Amniotic stem cell (primary cell): ENCODE data around the gene ATXN7L3B.
"Not testable (repeated sequence)": the region's sequence is repeated elsewhere in the genome, so short reads cannot be mapped to it uniquely, and the experiment has no call there.

Experiments used
- DNase-seq: peaks from one replicate; lab custom pipeline; 2025; lab: John Stamatoyannopoulos, UW

The ATXN7L3B gene, protein sequence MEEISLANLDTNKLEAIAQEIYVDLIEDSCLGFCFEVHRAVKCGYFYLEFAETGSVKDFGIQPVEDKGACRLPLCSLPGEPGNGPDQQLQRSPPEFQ

DNA sequence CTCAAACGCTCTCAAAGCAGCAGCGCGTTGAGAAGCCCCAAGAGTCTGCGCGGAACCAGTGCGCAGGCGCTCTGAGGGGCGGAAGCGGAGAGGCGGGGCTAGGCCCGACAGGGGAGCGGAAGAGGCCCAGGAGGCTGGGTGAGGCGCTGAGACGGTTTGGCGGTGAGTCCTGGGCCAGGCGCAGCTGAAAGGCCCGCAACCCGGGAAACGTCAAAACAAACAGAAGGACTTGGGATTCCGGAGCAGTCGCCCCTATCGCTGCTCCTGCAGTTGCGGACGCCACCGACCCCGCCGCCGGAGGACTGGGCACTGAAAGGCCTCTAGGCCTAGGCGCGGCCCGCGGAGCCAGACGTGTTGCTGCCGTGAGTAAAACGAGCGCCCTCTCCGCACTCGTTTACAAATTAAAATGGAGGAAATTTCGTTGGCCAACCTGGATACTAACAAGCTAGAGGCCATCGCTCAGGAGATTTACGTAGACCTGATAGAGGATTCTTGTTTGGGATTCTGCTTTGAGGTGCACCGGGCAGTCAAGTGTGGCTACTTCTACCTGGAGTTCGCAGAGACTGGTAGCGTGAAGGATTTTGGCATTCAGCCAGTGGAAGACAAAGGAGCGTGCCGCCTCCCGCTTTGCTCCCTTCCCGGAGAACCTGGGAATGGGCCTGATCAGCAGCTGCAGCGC is at the start of gene ATXN7L3B:
Gene ATXN7L3B (plus strand): TSS at position 129 of the 679 bp plus-strand sequence. CDS start 278 bp downstream, at position 407.
- DNase-seq = peak; percentile 86

DNA sequence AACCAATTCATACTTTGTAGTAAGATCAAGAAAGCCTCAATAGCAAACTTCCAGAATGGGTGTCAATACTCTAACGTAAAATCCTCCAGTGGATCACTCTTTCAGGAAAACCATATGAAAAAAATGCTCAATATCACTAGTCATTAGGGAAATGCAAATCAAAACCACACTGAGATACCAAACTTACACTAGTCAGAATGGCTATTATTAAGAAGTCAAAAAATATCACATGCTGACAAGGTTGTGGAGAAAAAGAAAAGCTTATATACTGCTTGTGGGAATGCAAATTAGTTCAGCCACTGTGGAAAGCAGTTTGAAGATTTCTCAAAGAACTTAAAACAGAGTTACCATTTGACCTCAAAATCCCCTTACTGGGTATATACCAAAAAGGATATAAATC is 49.5 kb upstream of the ATXN7L3B start:
- no peak for DNase-seq

DNA sequence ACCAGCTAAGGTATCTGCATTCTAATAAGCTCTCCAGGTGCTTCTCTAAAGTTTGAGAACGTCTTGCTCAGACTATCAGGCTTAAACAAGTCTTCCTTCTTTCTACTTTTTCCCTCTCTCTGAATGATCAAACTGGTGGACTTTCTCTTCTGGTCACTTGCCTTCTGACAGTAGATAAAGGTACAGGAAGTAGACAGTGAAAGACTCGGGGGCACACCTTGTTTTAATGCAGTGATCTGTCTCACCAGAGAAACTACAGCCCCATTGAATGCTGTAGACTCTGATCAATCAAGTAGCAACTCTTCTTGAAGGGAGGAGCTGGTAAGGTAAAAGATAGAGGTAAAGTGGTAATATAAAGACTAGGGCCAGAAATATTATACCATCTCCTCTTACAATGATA is 48.1 kb upstream of the ATXN7L3B start:
- DNase-seq = no peak

DNA sequence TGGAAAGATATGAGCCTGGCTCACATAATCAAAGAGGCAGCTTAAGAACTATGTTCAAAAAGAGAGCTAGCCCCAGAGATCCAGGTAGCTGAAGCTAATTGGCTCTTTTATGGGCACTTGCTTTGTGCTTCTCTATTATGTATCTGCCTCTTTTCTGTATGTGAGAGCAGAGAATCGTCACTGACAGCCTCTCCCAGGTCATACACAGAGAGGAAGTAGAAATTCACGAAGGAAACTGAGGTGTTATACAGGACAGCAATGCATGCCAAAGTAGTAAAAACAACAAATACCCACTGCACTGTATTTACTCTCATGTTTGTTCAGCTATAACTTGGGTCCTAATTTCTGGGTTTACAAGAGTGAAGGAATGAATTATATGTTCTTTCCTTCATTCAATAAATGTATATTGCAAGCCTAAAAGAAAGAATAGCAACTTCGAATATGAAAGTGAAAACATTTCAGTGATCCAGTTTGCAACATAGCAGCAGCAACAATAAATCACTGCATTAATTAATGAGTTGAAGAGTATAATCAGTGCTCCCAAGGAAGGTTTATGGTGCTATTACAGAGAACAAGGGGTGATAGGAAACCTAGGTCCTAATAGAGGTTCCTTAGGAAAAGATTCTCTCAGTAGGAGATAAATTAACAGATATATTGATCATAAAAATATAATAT is 47.1 kb upstream of the ATXN7L3B start:
- DNase-seq = no peak

DNA sequence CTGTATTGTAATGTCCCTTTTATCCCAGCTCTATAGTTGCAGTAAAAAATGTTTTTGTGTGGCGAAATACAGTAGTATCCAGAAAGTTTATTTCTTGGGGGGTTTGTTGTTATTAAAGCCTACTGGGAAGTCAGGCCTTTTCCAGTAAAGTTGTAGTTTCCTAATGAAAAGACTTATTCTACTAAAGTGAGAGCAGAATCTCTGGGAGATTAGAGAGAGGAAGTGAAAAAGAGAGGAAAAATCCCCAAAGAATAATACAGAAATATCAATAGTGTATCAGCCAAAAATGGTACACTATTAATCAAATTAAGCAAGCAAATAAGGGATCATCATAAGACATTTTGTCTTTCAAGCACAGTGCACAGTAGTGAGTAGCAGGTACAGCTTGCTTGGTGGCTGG is 46.3 kb upstream of the ATXN7L3B start:
- no peak for DNase-seq

DNA sequence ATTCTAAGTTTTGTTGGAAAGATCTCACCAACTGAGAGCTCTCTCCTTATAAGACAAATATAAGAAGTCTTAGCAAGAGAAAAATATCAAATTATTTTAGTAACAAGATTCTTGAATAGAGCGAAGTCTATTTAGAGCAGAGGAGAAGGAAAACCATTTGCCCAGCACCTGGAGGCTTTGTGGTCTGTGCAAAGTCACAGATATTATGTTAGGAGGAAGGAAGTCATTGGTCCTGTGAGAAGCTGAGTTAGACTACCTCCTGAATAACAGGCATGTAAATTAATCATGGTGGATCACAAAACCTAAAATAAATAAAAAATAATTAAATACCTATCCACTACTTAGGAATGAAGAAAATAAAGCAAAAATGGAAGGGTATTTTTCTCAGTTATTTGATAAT is 38.4 kb upstream of the ATXN7L3B start:
- no peak for DNase-seq

DNA sequence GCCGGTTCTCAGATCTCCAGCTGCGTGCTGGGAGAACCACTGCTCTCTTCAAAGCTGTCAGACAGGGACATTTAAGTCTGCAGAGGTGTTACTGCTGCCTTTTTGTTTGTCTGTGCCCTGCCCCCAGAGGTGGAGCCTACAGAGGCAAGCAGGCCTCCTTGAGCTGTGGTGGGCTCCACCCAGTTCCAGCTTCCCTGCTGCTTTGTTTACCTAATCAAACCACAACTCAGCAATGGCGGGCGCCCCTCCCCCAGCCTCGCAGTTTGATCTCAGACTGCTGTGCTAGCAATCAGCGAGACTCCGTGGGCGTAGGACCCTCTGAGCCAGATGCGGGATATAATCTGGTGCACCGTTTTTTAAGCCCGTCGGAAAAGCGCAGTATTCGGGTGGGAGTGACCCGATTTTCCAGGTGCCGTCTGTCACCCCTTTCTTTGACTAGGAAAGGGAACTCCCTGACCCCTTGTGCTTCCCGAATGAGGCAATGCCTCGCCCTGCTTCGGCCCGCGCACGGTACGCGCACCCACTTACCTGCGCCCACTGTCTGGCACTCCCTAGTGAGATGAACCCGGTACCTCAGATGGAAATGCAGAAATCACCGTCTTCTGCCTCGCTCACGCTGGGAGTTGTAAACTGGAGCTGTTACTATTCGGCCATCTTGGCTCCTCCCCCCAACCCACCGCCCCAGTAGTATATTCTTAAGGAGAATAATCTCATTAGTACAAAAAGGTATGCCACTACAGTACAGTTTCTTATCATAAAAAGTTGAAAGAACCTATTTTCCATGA is 28.6 kb upstream of the ATXN7L3B start:
- DNase-seq = not testable (repeated sequence)

DNA sequence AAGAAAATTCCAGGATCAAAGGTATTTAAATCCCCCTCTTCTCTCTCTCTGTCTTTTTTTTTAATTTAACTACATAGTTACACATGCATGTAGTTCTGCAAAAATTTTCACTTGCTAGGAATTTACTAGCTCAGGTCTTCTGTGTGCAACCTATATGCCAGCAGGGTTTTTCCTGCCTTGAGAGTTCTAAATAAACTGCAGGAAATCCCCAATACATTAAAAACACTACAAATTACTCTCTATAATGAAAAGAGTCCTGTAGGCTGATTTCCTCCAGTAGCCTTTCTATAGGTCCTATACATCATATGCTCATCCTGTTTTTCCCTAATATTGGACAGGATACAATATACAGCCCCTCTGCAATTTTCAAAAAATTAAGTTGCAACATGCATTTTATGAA is 27.7 kb upstream of the ATXN7L3B start:
- DNase-seq = no peak

DNA sequence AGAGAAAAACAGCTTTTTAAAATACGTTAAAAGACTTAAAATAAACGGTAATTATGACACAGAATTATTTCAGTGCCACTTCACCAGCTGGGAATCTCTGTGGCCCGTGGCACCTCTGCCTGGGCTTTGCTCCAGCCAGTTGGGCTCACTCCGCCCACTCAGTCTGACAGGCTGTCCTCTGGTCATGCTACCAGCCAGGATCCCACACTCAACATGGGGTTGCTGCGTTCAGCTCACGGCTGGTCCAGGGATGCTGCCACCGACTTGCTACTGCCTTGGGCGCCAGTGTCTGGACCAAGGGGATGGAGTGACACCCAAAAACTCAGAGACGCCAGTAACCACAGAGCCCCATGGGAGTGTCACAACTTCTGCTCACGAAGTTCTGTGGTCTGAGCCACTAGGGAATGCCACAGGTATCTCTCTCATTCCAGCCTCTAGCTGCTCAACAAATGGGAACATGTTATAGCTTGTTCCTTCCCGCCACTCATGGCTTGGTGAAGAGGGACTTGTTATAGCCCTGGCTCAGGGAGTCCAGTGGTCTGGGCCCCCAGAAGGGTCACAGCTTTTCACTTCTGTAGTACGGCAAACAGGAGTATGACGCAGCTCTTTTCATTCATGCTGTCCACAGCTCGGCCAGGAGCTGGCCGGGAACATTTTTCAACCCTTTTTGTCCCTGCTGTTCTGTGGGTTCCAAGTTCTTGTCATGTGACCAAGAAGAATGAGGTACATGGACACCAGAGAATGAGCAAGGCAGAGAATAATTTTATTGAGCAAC is 23.4 kb upstream of the ATXN7L3B start:
- DNase-seq = no peak

DNA sequence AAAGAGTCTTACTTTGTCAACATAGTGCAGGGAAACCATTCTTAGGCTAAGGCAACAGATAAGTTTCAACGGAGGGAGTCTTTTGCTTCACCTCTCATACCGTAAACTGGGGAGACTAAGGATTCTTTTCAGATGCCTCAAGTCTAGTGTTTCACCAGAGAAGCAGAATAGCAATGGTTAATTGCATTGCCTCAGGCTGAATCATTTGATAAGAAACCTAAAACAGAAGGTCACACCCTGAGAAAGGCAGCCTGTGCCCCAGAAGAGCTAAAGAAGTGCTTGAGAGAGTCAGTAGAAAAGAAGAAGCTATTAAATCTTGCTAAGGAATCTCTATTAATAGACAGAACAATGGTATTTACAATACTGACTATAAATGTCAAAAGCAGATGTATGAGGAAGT is 21.8 kb upstream of the ATXN7L3B start:
- no peak for DNase-seq

DNA sequence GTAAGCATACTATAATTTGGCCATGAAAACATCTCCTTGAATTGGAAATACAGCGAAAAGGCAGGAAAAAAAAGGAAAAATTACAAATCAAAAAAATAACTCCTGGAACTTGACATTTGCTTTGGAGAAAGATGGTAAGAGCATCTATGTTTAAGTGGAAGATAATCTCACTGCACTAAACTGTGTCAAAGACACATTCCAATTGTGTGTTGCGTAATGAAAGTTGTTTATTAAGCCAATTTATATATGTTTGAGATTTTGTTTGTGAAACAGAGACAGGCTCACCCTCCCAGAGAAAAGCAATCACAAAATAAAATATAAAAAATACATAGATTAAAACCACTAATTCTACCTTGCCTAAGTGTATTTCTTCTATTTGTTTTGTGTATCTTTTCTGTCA is 11.1 kb upstream of the ATXN7L3B start:
- DNase-seq = no peak

DNA sequence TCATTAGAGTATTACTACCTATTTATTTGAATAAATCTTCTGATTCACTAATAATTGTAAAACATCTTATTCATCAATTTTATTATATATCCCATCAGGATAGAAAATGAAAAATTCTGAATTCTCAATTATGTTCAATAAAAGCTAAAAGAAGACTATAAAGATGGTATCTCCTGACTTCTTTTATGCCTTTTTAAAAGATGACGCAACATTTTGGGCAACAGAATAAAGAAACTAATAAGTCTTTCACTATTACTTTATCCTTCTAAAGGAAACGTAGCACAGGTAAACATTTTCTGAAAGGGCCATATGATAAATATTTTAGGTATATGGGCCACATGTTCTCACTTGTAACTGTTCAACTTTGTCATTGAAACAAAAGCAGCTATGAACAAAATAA is 10.1 kb upstream of the ATXN7L3B start:
- no peak for DNase-seq

DNA sequence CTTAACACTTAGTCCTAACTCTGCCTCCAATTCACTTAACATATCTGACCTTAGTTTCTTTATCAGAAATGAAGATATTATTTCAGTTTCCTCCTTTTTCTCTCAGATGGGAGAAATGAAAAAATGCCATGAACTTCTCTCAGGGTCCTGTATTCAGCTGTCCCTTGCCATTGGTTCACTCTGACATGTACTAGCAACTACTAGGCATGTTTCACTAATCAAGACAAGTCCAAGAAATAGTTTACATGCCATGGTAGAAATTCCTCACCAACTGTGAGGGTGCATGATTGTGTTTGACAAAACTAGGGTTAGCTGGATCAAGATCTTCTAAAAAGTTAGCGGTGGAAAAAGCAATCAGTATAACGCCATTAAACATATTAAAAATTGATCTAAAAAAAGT is 7.0 kb upstream of the ATXN7L3B start:
- no peak for DNase-seq

DNA sequence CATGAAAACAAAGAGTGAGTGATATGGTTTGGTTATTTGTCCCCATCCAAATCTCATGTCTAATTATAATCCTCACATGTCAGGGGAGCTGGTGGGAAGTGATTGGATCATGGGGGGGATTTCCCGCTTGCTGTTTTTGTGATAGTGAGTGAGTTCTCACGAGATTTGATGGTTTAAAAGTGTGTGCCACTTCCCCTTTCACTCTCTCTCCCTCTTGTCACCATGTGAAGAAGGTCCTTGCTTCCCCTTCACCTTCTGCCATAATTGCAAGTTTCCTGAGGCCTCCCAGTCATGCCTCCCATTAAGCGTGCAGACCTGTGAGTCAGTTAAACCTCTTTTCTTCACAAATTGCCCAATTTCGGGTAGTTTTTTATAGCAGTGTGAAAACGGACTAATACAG is 2.1 kb upstream of the ATXN7L3B start:
- DNase-seq = no peak

DNA sequence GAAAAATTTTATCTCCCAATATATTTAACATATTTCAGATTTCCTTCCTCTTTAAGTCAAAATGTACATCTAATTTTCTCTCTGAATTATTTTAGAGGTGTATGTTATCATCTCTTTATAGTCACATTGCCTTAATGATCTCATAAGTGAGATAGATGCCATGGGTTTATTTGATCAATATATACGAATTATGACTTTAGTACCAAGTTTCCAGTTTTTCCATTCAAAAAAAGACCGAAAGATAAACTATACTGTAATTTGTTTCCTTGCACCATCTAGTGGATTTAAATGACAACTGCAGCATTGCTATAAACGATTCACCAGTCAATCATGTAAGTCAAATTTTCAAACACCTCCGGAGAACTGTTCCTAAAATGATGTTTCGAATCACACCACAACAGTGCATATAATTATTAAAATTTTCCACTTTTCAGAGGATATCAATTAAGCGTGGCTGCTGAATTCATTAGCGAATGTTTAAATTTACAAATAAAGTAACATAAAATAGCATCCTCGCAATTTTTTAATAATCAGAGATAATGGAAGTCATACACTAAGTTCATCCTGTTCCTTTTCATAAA is 419 bp upstream of the ATXN7L3B start:
- peak; percentile 24 for DNase-seq

DNA sequence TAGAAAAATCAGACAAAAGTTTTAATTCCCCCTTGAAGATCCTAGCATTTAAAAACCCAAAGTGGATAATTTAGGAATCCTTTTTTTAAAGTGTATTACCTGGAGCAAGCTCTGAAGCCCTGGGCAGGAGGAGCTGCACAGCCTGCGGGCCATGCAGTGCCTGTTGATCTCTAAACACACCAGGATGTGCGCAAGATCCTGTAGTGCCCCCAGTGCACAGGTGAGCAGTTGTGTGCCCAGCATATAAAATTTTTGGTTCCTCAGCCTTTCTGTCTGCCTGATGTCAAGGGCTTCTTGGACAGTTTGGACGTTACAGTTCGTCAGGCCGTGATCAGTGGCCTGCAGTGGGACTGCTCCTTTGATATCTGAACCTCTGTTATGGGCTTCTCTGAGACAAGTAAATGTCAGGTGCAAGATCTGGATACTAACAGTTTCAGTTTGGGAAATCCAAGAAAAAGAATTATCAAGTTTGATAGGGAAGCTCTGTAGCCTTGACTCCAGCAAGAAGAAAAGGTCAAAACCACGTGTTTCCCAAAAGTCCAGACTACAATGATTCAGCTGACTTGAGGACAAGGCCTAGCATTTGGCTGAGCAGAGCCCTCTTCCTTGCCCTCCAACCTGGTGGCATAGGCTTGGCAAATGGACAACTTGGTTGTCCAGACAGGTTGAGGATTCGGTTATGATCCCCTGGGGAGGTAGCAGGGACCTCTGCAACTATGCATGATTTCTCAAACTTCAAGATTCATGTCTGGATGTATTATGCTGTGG is 1.0 kb downstream of the ATXN7L3B start:
- no peak for DNase-seq

DNA sequence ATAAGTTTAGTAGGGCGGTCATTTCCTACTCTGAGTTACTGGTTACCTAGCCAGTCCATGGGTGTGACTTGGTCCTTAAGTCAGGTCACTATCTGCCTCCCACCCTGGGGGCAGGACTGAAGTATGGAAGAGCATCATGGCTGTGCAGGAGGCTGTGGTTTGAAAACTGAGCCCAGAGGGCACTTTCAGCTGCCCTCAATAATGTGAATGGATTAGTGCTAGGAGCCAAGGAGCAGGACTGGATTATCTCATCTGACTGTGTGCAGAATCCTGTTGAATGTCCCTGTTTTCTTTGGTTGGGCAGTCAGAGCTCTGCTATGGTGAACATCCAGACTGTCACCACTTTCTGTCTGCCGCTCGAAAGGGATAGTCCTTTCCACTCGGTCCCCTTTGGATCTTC is 1.6 kb downstream of the ATXN7L3B start:
- no peak for DNase-seq

DNA sequence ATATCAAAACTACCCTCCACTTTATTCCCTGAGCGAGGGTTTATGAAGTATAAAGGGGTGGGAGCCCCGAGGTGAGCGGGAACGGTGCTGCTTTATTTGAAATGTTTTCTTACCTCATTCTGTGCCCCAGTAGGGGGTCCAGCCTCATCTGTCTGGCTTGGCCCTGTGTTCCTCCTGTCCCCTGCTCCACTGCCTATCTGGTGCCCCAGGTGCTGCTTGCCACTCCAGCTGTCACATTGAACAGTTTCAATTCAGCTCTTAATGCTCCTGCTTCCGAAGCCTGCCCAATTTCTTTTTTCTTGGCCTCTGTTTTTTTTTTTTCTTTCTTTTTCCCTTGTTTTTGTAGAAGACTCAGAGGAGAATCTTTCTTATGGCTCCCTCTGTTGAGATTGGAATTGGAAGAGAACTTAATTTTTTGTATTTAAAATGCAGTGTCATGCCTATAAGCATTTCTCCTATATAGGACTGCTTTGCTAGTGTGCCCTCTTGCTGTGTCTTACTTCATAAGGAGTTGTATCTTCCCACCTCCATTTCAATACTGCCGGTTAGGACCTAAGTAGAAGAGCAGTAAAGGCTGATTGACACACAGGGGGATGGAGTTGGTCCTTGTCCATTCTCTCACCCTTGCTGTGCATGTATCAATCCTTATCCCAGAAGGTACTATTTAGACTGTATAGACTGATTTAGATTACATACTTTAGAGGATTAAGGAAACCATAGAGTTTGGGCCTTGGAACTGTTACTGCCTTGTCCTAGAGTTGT is 2.3 kb downstream of the ATXN7L3B start:
- no peak for DNase-seq

DNA sequence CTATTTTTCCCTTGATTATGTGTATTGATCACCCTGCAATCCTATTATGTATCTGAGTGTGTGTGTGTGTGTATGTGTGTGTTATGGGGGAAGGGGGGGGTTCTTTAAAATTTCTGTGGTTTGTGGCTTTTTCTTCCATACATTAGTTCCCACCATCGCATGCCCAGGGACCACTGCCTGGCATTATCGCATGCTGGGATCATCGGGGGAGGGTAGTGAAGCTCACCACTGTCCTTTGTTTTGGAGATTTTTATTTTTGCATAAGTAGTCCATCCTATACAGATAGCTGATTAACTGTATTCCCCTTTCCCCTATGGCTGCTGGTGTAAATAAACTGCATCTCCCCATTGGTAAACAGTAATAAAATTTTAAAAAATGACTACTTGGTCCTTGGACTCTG is 3.4 kb downstream of the ATXN7L3B start:
- no peak for DNase-seq

DNA sequence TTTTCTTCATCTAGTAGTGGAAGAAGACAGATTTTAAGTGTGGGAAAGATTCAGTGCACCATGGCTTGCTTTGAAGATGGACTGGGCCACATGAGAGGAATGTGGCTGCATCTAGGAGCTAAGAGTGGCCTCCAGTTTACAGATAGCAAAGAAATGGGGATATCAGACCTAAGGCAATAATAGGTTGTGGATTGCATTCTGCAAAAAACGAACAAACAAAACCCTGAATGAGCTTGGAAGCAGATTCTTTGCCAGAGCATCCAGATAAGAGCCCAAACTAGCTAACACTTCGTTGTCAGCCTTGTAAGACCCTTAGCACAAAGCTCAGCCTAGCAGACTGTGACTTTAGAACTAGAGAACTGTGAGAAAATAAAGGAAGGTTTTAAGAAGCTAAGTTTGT is 9.6 kb downstream of the ATXN7L3B start:
- no peak for DNase-seq
